HL-60/S4 treated with retinoic acid at 250 ng/mL for 4 days and 3 days (cell line): ENCODE measurements around the gene MARS1.
"Not testable (repeated sequence)": the region's sequence is repeated elsewhere in the genome, so short reads cannot be mapped to it uniquely, and the experiment has no call there.

ENCODE experiments used
- in situ Hi-C: fragments of 300-500 bp; cut with MboI; formaldehyde crosslinking; loops from 2 replicates; pipeline ENCODE4 v1.7.0; 2022; ENCODE audit warnings: low sequenced_read_pairs

The MARS1 gene

GRCh38 chr12:57547288-57548012 is 59.6 kb downstream of the MARS1 start:
- in situ Hi-C loops: no loop called here

GRCh38 chr12:57548013-57548315 is 60.1 kb downstream of the MARS1 start:
- in situ Hi-C loops: no loop called here

GRCh38 chr12:57548488-57548887 is 60.6 kb downstream of the MARS1 start:
- in situ Hi-C loops: no loop called here

GRCh38 chr12:57549203-57549908 is 61.5 kb downstream of the MARS1 start:
- in situ Hi-C loops: no loop called here

DNA sequence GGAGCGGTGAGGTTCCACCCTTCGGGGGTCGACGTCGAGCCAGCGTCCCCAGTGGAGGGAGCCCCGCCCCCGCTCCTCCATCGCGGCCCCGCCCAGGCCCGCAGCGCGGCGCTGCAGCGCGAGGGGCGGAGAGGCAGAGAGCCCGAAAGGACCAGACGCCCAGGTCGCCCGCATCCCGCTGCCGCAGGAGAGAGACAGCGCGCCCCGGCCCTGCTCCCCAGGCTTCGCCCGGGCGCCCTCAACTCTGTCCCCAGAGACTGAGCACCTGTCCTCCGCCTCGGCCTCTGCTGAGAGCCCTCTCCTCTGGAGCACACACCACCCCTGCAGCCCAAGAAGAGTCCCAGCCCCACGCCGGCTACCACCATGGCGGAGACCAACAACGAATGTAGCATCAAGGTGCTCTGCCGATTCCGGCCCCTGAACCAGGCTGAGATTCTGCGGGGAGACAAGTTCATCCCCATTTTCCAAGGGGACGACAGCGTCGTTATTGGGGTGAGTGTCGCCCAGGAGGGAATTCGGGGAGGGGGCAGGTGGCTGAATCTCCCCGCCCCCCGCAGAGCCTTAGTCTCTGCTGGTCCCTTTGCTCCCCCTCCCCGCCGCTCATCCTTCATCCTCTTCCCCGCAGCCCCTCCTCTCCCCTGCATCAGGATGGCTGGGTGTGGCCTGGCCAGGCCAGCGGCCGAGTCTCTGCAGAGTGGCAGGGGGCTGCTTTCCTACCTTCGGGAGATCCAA is 62.2 kb downstream of the MARS1 start, which contains the start of gene KIF5A:
KIF5A (plus strand) TSS at position 136 of the 732 bp plus-strand sequence; CDS start at position 364, 228 bp downstream.
- in situ Hi-C loops: no loop called here

GRCh38 chr12:57550641-57551549 is 63.0 kb downstream of the MARS1 start:
- in situ Hi-C loops: no loop called here

- in situ Hi-C loops: no loop called here
These were observed 63.9 kb downstream of the MARS1 start for GRCh38 chr12:57551637-57552305.

DNA sequence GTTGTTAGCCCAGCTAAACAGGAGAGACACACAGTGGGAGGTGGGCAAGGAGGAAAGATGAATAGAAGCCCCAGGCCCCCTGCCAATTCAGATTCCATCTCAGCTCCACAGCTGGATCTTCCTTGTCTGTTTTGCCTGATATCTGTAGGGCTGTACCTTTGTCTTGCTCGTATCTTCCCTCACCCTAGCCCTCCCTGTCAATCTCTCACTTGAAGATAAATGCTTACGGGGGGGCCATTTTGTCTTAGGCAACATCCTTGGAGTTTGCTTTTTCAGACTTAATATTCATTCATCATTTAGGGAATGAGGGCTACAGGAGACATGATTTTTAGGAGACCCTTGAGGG is 64.4 kb downstream of the MARS1 start:
- in situ Hi-C loops: no loop called here

DNA sequence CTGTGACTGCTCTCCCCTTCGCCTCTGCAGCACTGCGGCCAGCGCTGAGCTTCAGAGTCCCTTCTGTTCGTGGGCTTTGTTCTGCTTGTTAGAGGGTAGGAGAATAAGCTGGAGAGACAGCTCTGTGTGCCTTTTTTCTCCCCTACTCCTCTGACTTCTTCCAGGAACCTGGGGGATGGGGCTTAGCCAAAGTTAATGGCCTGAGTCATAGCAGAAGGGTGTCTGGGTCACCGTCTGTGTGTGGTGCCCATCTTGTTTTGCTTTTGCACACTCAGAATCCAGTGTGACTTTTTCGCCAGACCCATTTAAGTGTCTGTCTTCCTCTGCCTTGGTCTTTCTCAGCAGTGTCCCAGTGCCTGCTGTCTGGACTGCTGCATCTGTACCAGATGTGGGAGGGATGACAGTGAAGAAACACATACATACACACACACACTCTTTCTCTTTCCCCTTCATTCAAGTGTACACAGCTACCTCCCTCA is 65.0 kb downstream of the MARS1 start:
- in situ Hi-C loops: no loop called here

- in situ Hi-C loops: no loop called here
These were observed 65.7 kb downstream of the MARS1 start for GRCh38 chr12:57553343-57554202.

- in situ Hi-C loops: no loop called here
These were observed 66.6 kb downstream of the MARS1 start for GRCh38 chr12:57554453-57554852.

- in situ Hi-C loops: no loop called here
These were observed 67.0 kb downstream of the MARS1 start for GRCh38 chr12:57554897-57555296.

GRCh38 chr12:57558864-57559263 is 71.0 kb downstream of the MARS1 start:
- in situ Hi-C loops: no loop called here

DNA sequence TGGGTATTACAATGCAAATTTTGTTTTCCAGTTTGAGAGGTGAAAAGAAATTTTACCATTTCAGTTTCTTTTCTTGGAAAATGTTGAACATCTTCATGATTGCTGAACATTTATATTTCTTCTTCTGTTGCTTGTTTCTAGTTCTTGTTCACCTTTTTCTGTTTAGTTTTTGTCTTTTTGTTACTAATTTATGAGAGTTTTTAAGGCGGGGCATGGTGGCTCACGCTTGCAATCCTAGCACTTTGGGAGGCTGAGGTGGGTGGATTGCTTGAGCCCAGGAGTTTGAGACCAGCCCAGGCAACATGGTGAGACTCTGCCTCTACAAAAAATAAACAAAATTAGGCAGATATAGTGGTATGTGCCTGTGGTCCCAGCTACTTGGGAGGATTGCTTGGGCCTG is 72.6 kb downstream of the MARS1 start:
- in situ Hi-C loops: no loop called here

DNA sequence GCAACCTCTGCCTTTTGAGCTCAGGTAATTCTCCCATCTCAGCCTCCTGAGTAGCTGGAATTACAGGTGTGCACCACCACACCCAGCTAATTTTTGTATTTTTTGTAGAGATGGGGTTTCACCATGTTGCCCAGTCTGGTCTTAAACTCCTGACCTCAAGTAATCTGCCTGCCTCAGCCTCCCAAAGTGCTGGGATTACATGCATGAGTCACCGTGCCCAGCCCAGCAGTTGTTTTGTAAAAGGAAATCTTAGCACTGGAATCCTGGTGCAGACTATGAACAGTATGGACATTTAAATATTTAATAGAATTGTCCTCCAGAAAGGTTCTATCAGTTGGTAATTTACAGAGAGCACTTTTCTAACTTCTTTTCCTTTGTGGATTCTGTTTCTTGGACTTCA is 73.2 kb downstream of the MARS1 start:
- in situ Hi-C loops: not testable (repeated sequence)

DNA sequence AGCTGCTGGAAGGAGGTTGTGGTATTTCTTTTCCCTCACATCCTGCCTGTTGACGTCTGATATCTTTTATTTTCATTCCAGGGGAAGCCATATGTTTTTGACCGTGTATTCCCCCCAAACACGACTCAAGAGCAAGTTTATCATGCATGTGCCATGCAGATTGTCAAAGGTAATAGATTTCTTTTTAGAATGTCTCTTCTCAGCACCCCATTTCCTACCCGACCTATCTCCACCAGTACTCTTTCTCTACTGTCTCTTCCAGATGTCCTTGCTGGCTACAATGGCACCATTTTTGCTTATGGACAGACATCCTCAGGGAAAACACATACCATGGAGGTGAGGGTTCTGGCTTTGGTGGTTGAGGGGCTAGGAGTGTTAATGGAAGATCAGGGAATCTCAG is 75.5 kb downstream of the MARS1 start:
- in situ Hi-C loops: no loop called here

DNA sequence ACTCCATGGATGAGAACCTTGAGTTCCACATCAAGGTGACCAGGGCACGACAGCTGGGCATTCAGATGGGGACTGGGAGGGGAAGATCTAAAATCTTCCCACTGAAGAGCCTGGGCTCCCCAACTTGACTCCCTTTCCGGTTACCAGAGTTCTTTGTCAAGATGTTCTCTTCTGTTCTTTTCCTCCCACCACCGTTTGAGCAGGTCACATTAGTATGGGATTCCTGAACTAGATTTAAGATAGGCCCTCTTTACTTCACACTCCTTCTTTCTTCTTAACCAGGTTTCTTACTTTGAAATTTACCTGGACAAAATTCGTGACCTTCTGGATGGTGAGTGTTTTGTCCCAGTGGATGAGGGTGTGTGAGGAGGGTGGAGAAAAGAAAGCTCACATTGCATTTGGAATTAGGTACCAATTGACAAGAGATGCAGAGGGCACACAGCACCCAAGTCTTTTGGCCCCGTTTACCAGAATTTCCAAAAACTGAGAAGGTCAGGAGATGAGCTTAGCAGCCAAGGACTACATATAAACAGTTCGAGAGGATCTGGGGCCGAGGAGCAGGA is 76.4 kb downstream of the MARS1 start:
- in situ Hi-C loops: no loop called here
